Heart left ventricle (tissue), 16 donors: ENCODE data around the gene PNRC1. TPM values are rescaled to one million over a fixed set of nuclear protein-coding genes. Genes with fewer than 3 reads are reported as not detected.

ENCODE experiments used
- ATAC-seq, 4 donors: fragments of 200-7000 bp; cut with Tn5 transposase; one replicate each; pipeline ENCODE4 v1.9.1; 2020 to 2022; ENCODE audit warnings: moderate library complexity in 4 of 4, mild to moderate bottlenecking in 3 of 4, moderate number of reproducible peaks in 1 of 4
- DNase-seq, 5 donors: peaks; one replicate each; pipeline ENCODE4 v3.0.0-alpha.2; 2020
- H3K27ac ChIP-seq, 12 donors: fragments of 200-600 bp; sonication (generic) in 4 of 12; one replicate each; pipeline versions ENCODE4 v1.5.0 to v1.8.0; 2016 to 2022; ENCODE audit warnings: mild to moderate bottlenecking in 2 of 12
- H3K27me3 ChIP-seq, 9 donors: fragments of 200-600 bp; sonication (generic) in 2 of 9; one replicate each; pipeline versions ENCODE4 v1.5.1 to v1.8.0; 2016 to 2022; ENCODE audit warnings: mild to moderate bottlenecking in 3 of 9
- H3K36me3 ChIP-seq, 9 donors: fragments of 200-600 bp; sonication (generic) in 2 of 9; one replicate each; pipeline versions ENCODE4 v1.5.0 to v1.8.0; 2018 to 2022; ENCODE audit warnings: mild to moderate bottlenecking in 2 of 9
- H3K4me1 ChIP-seq, 12 donors: fragments of 200-600 bp; sonication (generic) in 4 of 12; one replicate each; pipeline versions ENCODE4 v1.5.0 to v1.8.0; 2016 to 2022; ENCODE audit warnings: mild to moderate bottlenecking in 3 of 12
- H3K4me3 ChIP-seq, 12 donors: fragments of 200-600 bp; sonication (generic) in 4 of 12; one replicate each; pipeline versions ENCODE4 v1.5.0 to v1.8.0; 2017 to 2022; ENCODE audit warnings: mild to moderate bottlenecking in 9 of 12, moderate library complexity in 4 of 12
- H3K9me3 ChIP-seq, 12 donors: fragments of 200-600 bp; sonication (generic) in 4 of 12; one replicate each; pipeline versions ENCODE4 v1.5.0 to v1.8.0; 2016 to 2022; ENCODE audit warnings: mild to moderate bottlenecking in 1 of 12
- POLR2A ChIP-seq, 2 donors: fragments of 450-650 bp; IDR thresholded peaks; one replicate each; pipeline ENCODE4 v1.6.1; 2017; ENCODE audit warnings: antibody characterized with exemption in 2 of 2, mild to moderate bottlenecking in 2 of 2, moderate library complexity in 2 of 2
- WGBS, 4 donors: extraction: QIAGEN DNeasy Blood & Tissue Kit in 2 of 4; methylation state at CpG; one replicate each; pipeline versions ENCODE4 v1.1.5 to v1.1.7; 2013 to 2018; 5-methylcytosine and 5-hydroxymethylcytosine counted together
- intact Hi-C, 10 donors: fragments of 100-400 bp; cut with DNase I; formaldehyde crosslinking; loops; one replicate each; pipeline versions ENCODE4 v1.11.1 to v1.14.2; 2022
- polyA plus RNA-seq, 2 donors: library from polyadenylated mRNA; stranded (reverse); fragments of 200-250 nt; gene quantifications; one replicate each; pipeline ENCODE4 v1.2.3, GENCODE V29; 2013
- total RNA-seq, 9 donors: library from RNA; depleted of rRNA in 2 of 9; stranded (reverse); fragments of >200 nt in 2 of 9; fragmentation: NEBNext Ultra II Directional in 3 of 9; extraction: Animal tissue kit (Norgen Biotek cat#: 25700) in 3 of 9; gene quantifications; one replicate each; pipeline versions ENCODE4 v1.1.0 to v1.2.4, GENCODE V29; 2016 to 2023
- TF ChIP-seq, protein P1 (sequence below), 12 donors: fragments of 200-600 bp; sonication (generic) in 4 of 12; IDR thresholded peaks; one replicate each; pipeline versions ENCODE4 v1.5.0 to v1.8.0; 2018 to 2022; ENCODE audit warnings: antibody characterized with exemption in 12 of 12, mild to moderate bottlenecking in 5 of 12
- donor health status: ischemic (EF 13 %, LVEDD 7.1; RV severe dilation, severe dysfunction).
- donor health status: healthy with polysubstance abuse.
- donor health status: DM: no; HTN: yes; CAD: no.
- donor health status: DM: no; HTN: no; CAD: no.
- donor health status: ischemic (EF 25% LVEDD 6.9; RV normal size, moderate dysfunction).
- donor health status: ischemic (EF 25% LVEDD 5.7; RV mildly dilated, moderate dysfunction).
- donor health status: healthy.
- donor health status: DM: yes; HTN: yes; CAD: no.
- donor health status: ischemic (EF 35%, LVEDD 5.7; RV mildly dilated, moderate dysfunction).
- donor health status: nonischemic (EF 11% LVEDD 7.7; RV severe dilation, severe dysfunction).
- donor health status: DM: yes; HTN: yes; CAD: no.
- donor health status: PGD.
- donor health status: ischemic (EF 29% LVEDD 5.4; RV normal size, mild dysfunction).
- donor health status: nonischemic (EF 23%, LVEDD 6.1; RV moderate dilation, normal function).

PNRC1 gene
- total and polyA plus RNA-seq, 11 donors, result 46.1 to 280 (median 183) TPM

DNA sequence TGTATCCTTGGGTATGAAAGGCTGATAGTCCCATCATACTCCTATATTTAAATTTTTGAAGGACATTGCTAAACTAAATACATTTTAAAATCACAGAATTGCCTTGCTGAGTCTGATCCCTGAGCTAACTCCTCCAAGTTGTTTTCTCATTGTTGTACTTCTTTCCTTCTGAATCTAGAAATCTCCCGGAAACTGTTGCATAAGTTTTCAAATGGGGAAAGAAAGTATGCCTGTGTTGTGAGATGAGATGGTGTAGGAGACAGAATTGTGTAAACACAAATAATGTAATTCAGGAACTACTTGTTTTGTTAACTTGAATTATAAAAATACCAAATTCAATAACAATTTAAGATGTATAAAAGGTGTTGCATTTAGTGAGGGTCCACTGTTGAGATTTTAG, 7.3 kb downstream of the PNRC1 start:
- no peak for TF ChIP-seq POLR2A (IDR thresholded peaks at IDR 0.05)
- TF ChIP-seq, protein P1, sequence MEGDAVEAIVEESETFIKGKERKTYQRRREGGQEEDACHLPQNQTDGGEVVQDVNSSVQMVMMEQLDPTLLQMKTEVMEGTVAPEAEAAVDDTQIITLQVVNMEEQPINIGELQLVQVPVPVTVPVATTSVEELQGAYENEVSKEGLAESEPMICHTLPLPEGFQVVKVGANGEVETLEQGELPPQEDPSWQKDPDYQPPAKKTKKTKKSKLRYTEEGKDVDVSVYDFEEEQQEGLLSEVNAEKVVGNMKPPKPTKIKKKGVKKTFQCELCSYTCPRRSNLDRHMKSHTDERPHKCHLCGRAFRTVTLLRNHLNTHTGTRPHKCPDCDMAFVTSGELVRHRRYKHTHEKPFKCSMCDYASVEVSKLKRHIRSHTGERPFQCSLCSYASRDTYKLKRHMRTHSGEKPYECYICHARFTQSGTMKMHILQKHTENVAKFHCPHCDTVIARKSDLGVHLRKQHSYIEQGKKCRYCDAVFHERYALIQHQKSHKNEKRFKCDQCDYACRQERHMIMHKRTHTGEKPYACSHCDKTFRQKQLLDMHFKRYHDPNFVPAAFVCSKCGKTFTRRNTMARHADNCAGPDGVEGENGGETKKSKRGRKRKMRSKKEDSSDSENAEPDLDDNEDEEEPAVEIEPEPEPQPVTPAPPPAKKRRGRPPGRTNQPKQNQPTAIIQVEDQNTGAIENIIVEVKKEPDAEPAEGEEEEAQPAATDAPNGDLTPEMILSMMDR (IDR thresholded peaks at IDR 0.05), result no peak
- Histone ChIP-seq H3K9me3 (no peaks in the 10 kb centered on the region), H3K4me1 (peaks cover 0 to 48% (median 35%) of the 10 kb centered on the region in 12 donors), H3K4me3 (no peak overlapping the region), H3K36me3 (peaks cover 0 to 41% (median 30%) of the 10 kb centered on the region in 9 donors), H3K27me3 (no peaks in the 10 kb centered on the region), H3K27ac (peak overlapping the region in 2 of 12 donors; percentile 25 to 44)
- 66 to 76% (median 70%) methylated on average over 1 of the region's 1 CpG for WGBS, 4 donors
- ATAC-seq, result no peak
- intact Hi-C loops, result loop anchor here in 3 of 10 donors (10.0 kb wide), 1 partner anchor 57 kb away; the partner anchor contains the start of gene PM20D2 (in 3 of the 3)
- no peak for DNase-seq

DNA sequence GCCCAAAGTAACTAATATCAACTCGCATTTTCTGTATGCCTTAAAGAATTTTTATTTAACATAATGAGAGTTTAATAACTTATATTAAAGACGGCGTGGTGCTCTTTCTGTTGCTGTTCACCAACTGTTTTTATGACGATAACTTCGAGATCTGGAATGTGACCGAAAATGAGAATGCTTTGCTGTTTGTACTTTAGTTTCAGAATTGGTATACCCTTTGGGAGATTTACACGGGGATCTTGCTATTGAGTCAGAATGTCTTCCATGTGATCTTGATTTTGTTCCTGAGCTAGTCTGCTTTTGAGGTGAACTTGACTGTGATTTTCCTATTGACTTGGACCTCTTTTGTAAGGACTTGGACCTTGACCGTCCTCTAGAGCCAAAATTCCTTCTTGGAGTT, 17.9 kb downstream of the PNRC1 start:
- Histone ChIP-seq H3K4me3 (no peak overlapping the region), H3K9me3 (no peaks in the 10 kb centered on the region), H3K36me3 (no peaks in the 10 kb centered on the region), H3K27ac (no peak overlapping the region), H3K4me1 (no peaks in the 10 kb centered on the region), H3K27me3 (no peaks in the 10 kb centered on the region)
- TF ChIP-seq, protein P1 (IDR thresholded peaks at IDR 0.05), result no peak
- no peak for TF ChIP-seq POLR2A (IDR thresholded peaks at IDR 0.05)
- 92 to 96% (median 94%) methylated on average over 8 of the region's 8 CpGs for WGBS, 4 donors
- DNase-seq, result no peak
- intact Hi-C loops, result no loop called here
- no peak for ATAC-seq

DNA sequence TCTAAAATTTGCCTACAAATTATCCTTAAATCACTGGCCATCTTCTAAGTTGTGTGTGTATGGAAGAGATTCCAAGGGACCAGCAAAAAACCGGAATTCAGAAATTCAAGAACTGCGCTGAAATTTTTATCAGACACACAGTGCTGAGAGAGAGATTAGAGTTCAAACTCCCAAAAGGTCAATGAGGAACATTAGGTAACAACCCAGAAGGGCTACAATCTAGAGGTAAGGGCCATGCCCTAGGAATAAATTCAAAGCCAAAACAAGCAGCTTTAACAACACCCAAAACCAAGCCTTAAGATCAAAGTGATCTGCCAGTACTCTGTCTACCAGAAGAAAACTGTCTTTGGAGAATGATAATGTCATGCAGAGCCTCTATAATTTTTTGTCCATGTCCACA, 19.6 kb downstream of the PNRC1 start:
- no peaks in the 10 kb centered on the region for H3K9me3 ChIP-seq
- no peak overlapping the region for H3K27ac ChIP-seq
- H3K4me3 ChIP-seq, result no peak overlapping the region
- intact Hi-C loops, result no loop called here
- H3K36me3 ChIP-seq, result peaks cover 0 to 2% (median 0%) of the 10 kb centered on the region in 9 donors
- no peaks in the 10 kb centered on the region for H3K4me1 ChIP-seq
- no peaks in the 10 kb centered on the region for H3K27me3 ChIP-seq
- 81 to 95% (median 90%) methylated on average over 2 of the region's 2 CpGs for WGBS, 4 donors
- ATAC-seq (no peak), DNase-seq (no peak)
- TF ChIP-seq, protein P1 (IDR thresholded peaks at IDR 0.05), result no peak

DNA sequence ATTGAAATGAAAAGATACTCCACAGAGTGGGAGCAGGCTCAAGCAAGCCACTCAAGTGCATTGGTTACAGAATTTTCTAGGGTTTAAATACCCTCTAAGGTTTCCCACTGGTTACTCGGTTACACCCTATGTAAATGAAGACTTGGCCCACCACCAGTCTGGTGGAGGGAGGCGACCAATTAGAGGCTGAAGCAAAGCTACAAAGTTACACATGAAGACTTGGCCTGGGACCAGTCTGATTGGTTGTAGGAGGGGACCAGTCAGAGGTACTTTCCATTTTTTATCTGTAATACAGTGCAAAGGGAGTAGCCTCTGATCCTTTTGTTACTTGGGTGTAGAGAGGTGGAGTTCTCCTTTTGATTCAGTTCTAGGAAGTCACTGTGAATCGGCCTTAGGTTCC, 29.7 kb downstream of the PNRC1 start:
- Histone ChIP-seq H3K9me3 (no peaks in the 10 kb centered on the region), H3K36me3 (peaks cover 0 to 6% (median 0%) of the 10 kb centered on the region in 9 donors), H3K27me3 (no peaks in the 10 kb centered on the region), H3K4me3 (no peak overlapping the region), H3K27ac (no peak overlapping the region), H3K4me1 (no peaks in the 10 kb centered on the region)
- TF ChIP-seq, protein P1 (IDR thresholded peaks at IDR 0.05), result no peak
- TF ChIP-seq POLR2A (IDR thresholded peaks at IDR 0.05), result no peak
- ATAC-seq (no peak), DNase-seq (no peak)
- intact Hi-C loops, result loop anchor here in 3 of 10 donors (10.0 kb wide), 1 partner anchor 125 kb away; no protein-coding TSS in a partner anchor
- 77 to 90% (median 88%) methylated on average over 3 of the region's 3 CpGs for WGBS, 4 donors
